Measurements from ENCODE around the gene ARID5A.

- TF ChIP-seq EZH2 (IDR thresholded peaks at IDR 0.05; ENCODE audit: borderline replicate concordance, insufficient read depth, low read length, poor library complexity, severe bottlenecking) (no peak), MXI1 (conservative IDR thresholded peaks at IDR 0.05; ENCODE audit: poor library complexity, severe bottlenecking) (no peak), CTCF (IDR thresholded peaks at IDR 0.05; ENCODE audit: poor library complexity, severe bottlenecking) (no peak)
Observed at GRCh38 chr2:96538487-96539214, 2.1 kb downstream of the ARID5A start.
